Activated CD4-positive, alpha-beta T cell treated with anti-CD3 and anti-CD28 coated beads, Interleukin-2, amount 10 ng/mL, durations not matched to agents 7 days and 5 days (primary cell): ENCODE results near the gene PGGHG. TPM values are rescaled to one million over a fixed set of nuclear protein-coding genes. Genes with fewer than 3 reads are reported as not detected.
"Not testable (repeated sequence)": the region's sequence is repeated elsewhere in the genome, so short reads cannot be mapped to it uniquely, and the experiment has no call there.

Experiments used
- CTCF ChIA-PET: fragments of 350-600 bp; sonication (Branson Sonifier 250); formaldehyde crosslinking; loops from one replicate; lab custom pipeline; 2021; ENCODE audit warnings: antibody characterized with exemption; lab: Charles Lee
- POLR2A ChIA-PET: fragments of 350-600 bp; sonication (Branson Sonifier 250); formaldehyde crosslinking; loops from one replicate; lab custom pipeline; 2021; ENCODE audit warnings: antibody characterized with exemption; lab: Charles Lee
- DNase-seq: peaks from one replicate; pipeline ENCODE4 v3.0.0-alpha.2; 2020
- H3K27ac Mint-ChIP-seq: one replicate; pipeline ENCODE4 v1.8.0; 2021; ENCODE audit warnings: mild to moderate bottlenecking, moderate library complexity, mixed read lengths
- H3K27me3 Mint-ChIP-seq: one replicate; pipeline ENCODE4 v1.8.0; 2021; ENCODE audit warnings: mixed read lengths
- H3K36me3 Mint-ChIP-seq: one replicate; pipeline ENCODE4 v1.8.0; 2021; ENCODE audit warnings: low read depth, mixed read lengths
- H3K4me1 Mint-ChIP-seq: one replicate; pipeline ENCODE4 v1.8.0; 2021; ENCODE audit warnings: mixed read lengths
- H3K4me3 Mint-ChIP-seq: one replicate; pipeline ENCODE4 v1.8.0; 2021; ENCODE audit warnings: mild to moderate bottlenecking, moderate library complexity, mixed read lengths
- H3K9me3 Mint-ChIP-seq: one replicate; pipeline ENCODE4 v1.8.0; 2021; ENCODE audit warnings: mixed read lengths
- total RNA-seq, 2 experiments: library from RNA; stranded (reverse); gene quantifications; one replicate each; pipeline ENCODE4 v1.2.3, GENCODE V29; 2021

Gene PGGHG
- total RNA-seq, 2 experiments from 2014 or later: 325 to 377 TPM

GRCh38 chr11:282630-283360 is 6.1 kb upstream of the PGGHG start:
- no peak for DNase-seq
- Mint-ChIP-seq H3K27me3 (peaks cover 38% of the 10 kb centered on the region), H3K9me3 (no peaks in the 10 kb centered on the region), H3K4me3 (peak overlapping the region; percentile 76), H3K36me3 (peaks cover 48% of the 10 kb centered on the region), H3K27ac (peak overlapping the region; percentile 74), H3K4me1 (peaks cover 65% of the 10 kb centered on the region)
- ChIA-PET POLR2A (no interaction called here), CTCF (interaction anchor here (1.0 to 3.9 kb wide), 4 partner anchors 22 to 236 kb away, joined by 3 to 15 read pairs (median 5); no protein-coding TSS in a partner anchor)

DNA sequence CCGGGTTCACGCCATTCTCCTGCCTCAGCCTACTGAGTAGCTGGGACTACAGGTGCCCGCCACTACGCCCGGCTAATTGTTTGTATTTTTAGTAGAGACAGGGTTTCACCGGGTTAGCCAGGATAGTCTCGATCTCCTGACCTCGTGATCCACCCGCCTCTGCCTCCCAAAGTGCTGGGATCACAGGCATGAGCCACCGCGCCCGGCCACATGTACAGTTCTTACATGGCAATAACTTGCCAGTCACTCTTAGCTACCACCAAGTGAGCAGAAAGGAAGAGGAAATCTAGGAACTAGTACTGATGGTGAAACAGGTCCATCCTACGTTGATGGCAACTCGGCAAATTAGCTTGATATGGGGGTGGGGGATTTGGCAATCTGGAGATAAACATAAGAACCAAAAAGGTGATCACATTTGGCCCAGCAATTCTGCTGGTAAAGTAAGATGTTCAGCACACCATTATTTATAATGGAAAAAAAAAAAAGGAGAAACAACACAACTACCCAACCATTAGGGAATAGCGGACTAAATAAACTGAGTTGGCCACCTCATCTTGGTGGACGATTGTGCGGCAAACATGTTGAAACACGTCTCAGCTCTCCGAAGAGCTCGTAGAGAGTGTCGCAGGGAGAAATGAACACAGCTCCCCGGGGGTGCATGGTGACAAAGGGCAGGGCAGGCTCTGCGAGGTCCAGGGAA is 5.4 kb upstream of the PGGHG start:
- peak overlapping the region; percentile 25 for H3K27ac Mint-ChIP-seq
- peaks cover 64% of the 10 kb centered on the region for H3K4me1 Mint-ChIP-seq
- POLR2A ChIA-PET: no interaction called here
- DNase-seq: no peak
- peaks cover 37% of the 10 kb centered on the region for H3K27me3 Mint-ChIP-seq
- H3K4me3 Mint-ChIP-seq: peak overlapping the region; percentile 76
- CTCF ChIA-PET: interaction anchor here (0.6 to 1.4 kb wide), 4 partner anchors 33 to 235 kb away, joined by 3 to 7 read pairs (median 3); no protein-coding TSS in a partner anchor
- peaks cover 48% of the 10 kb centered on the region for H3K36me3 Mint-ChIP-seq
- no peaks in the 10 kb centered on the region for H3K9me3 Mint-ChIP-seq

DNA sequence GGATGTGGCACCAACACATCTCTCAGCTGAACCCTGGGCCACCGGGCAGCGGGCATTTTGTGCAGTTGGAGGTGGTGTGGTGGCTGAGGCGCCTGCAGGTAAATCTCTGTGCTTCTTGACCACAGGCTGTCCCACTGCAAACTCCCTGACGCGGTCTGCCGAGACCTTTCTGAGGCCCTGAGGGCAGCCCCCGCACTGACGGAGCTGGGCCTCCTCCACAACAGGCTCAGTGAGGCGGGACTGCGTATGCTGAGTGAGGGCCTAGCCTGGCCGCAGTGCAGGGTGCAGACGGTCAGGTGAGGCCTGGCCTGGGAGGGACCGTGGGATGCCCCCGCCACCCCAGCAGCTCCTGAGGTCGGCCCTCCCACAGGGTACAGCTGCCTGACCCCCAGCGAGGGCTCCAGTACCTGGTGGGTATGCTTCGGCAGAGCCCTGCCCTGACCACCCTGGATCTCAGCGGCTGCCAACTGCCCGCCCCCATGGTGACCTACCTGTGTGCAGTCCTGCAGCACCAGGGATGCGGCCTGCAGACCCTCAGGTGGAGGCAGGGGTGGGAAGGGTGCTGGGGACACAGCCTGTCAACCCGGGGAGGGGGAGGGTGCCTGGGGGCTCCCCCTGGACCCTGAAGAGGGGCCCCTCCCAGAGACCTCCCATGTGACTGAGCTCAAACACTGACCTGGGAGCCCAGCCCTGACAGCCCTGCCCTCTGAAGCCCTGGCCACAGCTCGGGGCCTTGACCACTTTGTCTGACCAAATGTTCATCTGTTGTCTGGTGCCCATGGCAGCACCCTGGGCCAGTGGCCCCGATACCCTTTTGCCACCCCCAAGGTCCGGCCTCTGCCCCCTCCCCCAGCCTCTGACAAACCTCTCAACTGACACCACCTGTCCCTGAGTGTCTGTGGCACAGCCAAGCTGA is 4.6 kb upstream of the PGGHG start:
- Mint-ChIP-seq H3K9me3 (no peaks in the 10 kb centered on the region), H3K4me3 (no peak overlapping the region), H3K4me1 (peaks cover 60% of the 10 kb centered on the region), H3K27me3 (peaks cover 34% of the 10 kb centered on the region), H3K27ac (no peak overlapping the region), H3K36me3 (peaks cover 46% of the 10 kb centered on the region)
- CTCF ChIA-PET: interaction anchor here (0.6 to 1.4 kb wide), 3 partner anchors 33 to 36 kb away, joined by 3 to 7 read pairs (median 3); no protein-coding TSS in a partner anchor
- POLR2A ChIA-PET: no interaction called here
- no peak for DNase-seq

GRCh38 chr11:285021-285893 is 3.7 kb upstream of the PGGHG start:
- peaks cover 48% of the 10 kb centered on the region for H3K36me3 Mint-ChIP-seq
- CTCF ChIA-PET: no interaction called here

GRCh38 chr11:285894-286220 is 3.1 kb upstream of the PGGHG start:
- ChIA-PET CTCF (interaction anchor here (1.2 kb wide), 1 partner anchor 36 kb away, joined by 3 read pairs; no protein-coding TSS in a partner anchor), POLR2A (no interaction called here)
- Mint-ChIP-seq H3K4me3 (peak overlapping the region; percentile 25), H3K9me3 (no peaks in the 10 kb centered on the region), H3K36me3 (peaks cover 51% of the 10 kb centered on the region), H3K27ac (peak overlapping the region; percentile 50), H3K4me1 (peaks cover 66% of the 10 kb centered on the region), H3K27me3 (peaks cover 30% of the 10 kb centered on the region)
- DNase-seq: no peak

More at GRCh38 chr11:285021-285893, 3.7 kb upstream of the PGGHG start:
- Mint-ChIP-seq H3K27me3 (peaks cover 32% of the 10 kb centered on the region), H3K9me3 (no peaks in the 10 kb centered on the region), H3K4me3 (no peak overlapping the region), H3K4me1 (peaks cover 63% of the 10 kb centered on the region), H3K27ac (peak overlapping the region; percentile 56)
- no peak for DNase-seq
- POLR2A ChIA-PET: no interaction called here

GRCh38 chr11:286977-287820 is 1.7 kb upstream of the PGGHG start:
- Mint-ChIP-seq H3K4me1 (peaks cover 61% of the 10 kb centered on the region), H3K36me3 (peaks cover 46% of the 10 kb centered on the region), H3K4me3 (peak overlapping the region; percentile 99), H3K27me3 (peaks cover 17% of the 10 kb centered on the region), H3K27ac (peak overlapping the region; percentile 94)
- POLR2A ChIA-PET: interaction anchor here (1.1 kb wide), 1 partner anchor 80 kb away, joined by 4 read pairs; the partner anchor contains the start of genes BET1L and RIC8A
- CTCF ChIA-PET: interaction anchor here (0.6 to 1.9 kb wide), 4 partner anchors 8 to 37 kb away, joined by 3 to 5 read pairs (median 4); no protein-coding TSS in a partner anchor
- DNase-seq: peak; percentile 85
- H3K9me3 Mint-ChIP-seq: not testable (repeated sequence)

DNA sequence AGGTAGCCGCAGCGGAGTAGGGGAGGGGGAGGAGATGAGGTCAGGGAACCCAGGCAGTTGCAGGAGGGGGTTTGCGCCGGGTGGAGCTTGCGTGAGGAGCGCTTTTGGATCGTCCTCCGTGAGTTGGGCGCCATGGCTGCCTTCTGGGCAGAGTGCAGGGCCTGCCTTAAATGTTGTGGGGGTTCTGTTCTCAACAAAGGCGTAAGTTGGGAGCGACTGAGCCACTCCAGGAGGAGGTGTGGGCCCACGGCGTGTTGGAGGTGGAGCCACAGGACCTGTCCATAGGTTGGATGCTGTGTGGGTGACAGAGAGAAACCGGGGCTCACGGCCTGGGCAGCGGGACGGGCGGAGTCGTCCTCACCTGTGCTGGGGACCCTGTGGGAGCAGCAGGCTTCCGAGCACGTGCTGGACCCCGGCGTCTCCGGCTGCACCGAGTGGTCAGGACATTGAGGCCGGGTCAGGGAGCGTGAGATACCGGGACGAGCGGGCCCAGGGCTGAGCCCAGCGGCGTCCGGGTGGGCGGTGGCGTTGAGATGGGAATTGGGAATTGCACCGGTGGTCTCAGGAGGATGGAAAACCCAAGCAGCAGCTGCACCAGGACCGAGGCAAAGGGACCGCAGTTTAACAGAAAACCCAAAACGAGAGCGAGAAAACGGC is 977 bp upstream of the PGGHG start:
- H3K9me3 Mint-ChIP-seq: no peaks in the 10 kb centered on the region
- H3K27ac Mint-ChIP-seq: peak overlapping the region; percentile 94
- H3K36me3 Mint-ChIP-seq: peaks cover 38% of the 10 kb centered on the region
- peak; percentile 77 for DNase-seq
- ChIA-PET POLR2A (interaction anchor here (1.1 kb wide), 1 partner anchor 81 kb away, joined by 4 read pairs; the partner anchor contains the start of genes BET1L and RIC8A), CTCF (interaction anchor here (0.7 to 1.9 kb wide), 3 partner anchors 18 to 21 kb away, joined by 3 to 5 read pairs (median 3); no protein-coding TSS in a partner anchor)
- peaks cover 9% of the 10 kb centered on the region for H3K27me3 Mint-ChIP-seq
- H3K4me1 Mint-ChIP-seq: peaks cover 53% of the 10 kb centered on the region
- peak overlapping the region; percentile 99 for H3K4me3 Mint-ChIP-seq

DNA sequence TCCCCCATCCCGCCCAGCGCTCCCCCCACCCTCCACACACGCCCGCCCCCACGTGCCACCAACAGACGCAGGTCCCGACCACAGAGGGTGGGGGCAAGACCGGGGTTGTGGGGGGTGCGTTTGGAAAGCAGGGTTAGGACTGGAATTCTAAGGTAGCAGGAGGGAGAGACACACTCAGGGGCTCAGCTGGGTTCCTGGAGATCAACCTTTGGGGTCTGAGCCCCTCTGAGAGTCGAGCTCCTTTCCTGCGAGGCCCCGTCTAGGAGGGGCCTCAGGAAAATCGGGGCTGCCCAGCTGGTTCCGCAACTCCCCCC is 429 bp downstream of the PGGHG start:
- no peak for DNase-seq
- ChIA-PET POLR2A (no interaction called here), CTCF (interaction anchor here (1.1 to 1.6 kb wide), 3 partner anchors 15 to 45 kb away, joined by 3 read pairs; no protein-coding TSS in a partner anchor)
- no peaks in the 10 kb centered on the region for H3K9me3 Mint-ChIP-seq
- H3K36me3 Mint-ChIP-seq: peaks cover 29% of the 10 kb centered on the region
- H3K4me3 Mint-ChIP-seq: peak overlapping the region; percentile 73
- H3K27ac Mint-ChIP-seq: peak overlapping the region; percentile 77
- peaks cover 2% of the 10 kb centered on the region for H3K27me3 Mint-ChIP-seq
- peaks cover 47% of the 10 kb centered on the region for H3K4me1 Mint-ChIP-seq

DNA sequence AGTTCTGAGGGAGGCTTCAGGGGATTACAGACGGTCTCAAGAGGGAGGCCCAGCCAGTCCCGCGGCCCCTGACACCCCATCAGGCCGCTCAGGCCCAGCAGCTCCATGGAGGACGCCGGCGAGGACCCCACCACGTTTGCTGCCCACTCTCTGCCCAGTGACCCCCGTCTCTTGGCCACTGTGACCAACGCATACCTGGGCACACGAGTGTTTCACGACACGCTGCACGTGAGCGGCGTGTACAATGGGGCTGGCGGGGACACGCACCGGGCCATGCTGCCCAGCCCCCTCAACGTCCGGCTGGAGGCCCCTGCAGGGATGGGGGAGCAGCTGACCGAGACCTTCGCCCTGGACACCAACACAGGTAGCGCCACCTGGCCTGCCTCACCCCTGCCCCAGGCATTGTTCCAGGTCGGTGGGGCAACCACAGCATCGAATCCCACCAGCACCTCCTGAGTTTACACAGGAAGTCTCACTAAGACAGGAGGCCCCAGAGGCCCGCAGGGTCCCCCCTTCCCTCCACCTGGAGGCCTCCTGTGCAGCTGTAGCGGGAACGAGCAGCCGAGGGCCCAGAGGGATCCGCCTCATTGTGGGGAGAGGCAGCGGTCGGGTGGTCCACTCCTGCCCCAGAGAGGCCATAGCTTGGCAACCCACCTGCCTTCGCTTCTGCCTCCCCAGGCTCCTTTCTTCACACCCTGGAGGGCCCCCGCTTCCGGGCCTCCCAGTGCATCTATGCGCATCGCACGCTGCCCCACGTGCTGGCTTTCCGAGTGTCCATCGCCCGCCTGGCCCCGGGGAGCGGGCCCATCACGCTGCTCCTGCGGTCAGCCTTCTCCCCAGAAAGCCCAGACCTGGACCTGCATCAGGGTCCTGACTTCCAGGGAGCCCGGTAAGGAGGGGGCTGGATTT is 1.0 kb downstream of the PGGHG start:
- Mint-ChIP-seq H3K4me3 (peak overlapping the region; percentile 73), H3K27ac (peak overlapping the region; percentile 77), H3K27me3 (peaks cover 2% of the 10 kb centered on the region), H3K4me1 (peaks cover 46% of the 10 kb centered on the region), H3K36me3 (peaks cover 29% of the 10 kb centered on the region), H3K9me3 (no peaks in the 10 kb centered on the region)
- DNase-seq: no peak
- CTCF ChIA-PET: interaction anchor here (0.7 to 1.6 kb wide), 7 partner anchors 9 to 82 kb away, joined by 3 to 4 read pairs (median 3); no protein-coding TSS in a partner anchor
- POLR2A ChIA-PET: no interaction called here
